HG02973 (cell line): ENCODE measurements around the gene ARL8A.

ENCODE experiments used
- ATAC-seq: cut with Tn5 transposase; IDR thresholded peaks from one replicate; pipeline ENCODE4 v1.9.1; 2021; ENCODE audit warnings: moderate library complexity; ENCODE audit not compliant: unreplicated experiment

The ARL8A gene

GRCh38 chr1:202084791-202085681 lies 59.5 kb downstream of the ARL8A start:
- no peak for ATAC-seq
